HG02610 (cell line): ENCODE results near the gene APLN.

Source experiments
- ATAC-seq: cut with Tn5 transposase; IDR thresholded peaks from one replicate; pipeline ENCODE4 v1.9.1; 2021; ENCODE audit warnings: mild to moderate bottlenecking, moderate library complexity; ENCODE audit not compliant: unreplicated experiment

APLN gene

GRCh38 chrX:129642641-129643040 lies 12.1 kb downstream of the APLN start:
- ATAC-seq = no peak

- no peak for ATAC-seq
These were observed 12.8 kb downstream of the APLN start for GRCh38 chrX:129641941-129642340.

DNA sequence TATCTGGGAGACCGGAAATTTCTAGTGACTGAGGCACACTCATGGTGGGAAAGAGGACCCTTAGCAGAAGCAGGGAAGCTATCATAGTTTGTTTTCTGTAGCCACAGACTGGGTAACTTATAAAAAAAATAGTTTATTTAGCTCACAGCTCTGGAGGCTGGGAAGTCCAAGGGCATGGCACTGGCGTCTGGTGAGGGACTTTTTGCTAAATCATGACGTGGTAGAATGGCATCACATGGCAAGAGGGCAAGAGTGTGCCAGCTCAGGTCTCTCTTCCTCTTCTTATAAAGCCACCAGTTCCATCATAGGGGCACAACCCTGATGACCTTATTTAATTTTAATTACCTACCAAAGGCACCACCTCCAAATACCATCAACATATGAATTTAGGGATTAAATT lies 13.3 kb downstream of the APLN start:
- ATAC-seq = no peak

GRCh38 chrX:129640737-129641136 lies 14.0 kb downstream of the APLN start:
- no peak for ATAC-seq

DNA sequence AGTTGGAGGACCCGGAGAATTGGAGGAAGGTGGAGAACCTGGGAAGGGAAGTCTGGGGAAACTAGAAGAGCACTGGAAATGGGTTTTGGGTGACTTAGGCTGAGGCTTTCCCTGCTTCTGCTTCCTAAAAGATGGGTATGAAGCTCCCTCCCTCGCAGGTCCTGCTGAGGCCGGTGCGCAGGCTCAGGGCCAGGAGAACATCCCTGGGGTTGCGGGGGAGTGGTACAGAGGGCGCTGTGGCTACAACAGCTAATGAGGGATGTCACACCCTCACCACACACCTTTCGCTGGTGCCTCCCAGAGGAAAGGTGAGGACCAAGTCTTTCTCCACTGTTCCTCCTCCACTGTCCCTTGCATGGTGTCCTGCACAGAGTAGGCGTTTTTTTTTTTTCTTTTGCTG lies 15.8 kb downstream of the APLN start:
- no peak for ATAC-seq

DNA sequence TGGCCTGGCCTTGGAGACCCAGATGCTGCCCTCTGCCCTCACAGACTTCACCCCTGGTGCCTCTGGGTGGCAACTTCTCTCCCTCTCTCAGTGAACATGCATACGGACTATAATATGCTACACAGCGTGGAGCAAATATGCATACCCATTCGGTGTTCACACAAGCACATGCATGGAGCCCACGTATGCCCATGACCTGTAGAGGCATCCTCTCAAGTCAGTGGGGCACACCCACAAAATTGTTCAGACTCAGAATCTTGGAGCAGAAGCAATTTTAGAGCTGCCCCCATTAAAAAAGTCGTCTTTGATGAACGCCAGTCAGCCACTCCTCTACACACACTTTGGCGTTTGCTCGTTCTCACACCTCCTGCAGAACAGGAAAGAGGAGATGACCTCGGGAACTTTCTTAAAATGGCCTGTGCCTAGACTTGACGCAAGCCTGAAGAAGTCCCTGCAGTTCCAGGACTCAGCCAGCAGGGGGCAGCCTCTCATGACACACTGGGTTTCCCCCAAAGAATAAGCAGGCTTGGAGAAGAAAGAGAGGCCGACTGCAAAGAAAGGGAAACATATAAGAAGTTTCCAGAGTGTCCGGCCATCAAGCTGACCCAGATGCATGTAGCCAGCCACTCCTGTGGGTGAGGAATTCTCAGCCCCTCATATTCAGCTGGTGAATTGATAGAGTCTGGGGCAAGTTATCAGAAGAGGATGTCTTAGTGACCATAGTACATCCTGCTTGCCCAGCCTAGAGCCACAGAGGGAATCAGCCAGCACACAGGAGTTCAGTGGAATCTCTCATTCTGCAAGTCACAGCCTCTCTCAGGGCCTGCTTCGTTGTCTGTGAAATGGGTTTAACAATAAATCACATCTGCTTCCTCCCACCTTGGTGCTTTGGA lies 17.3 kb downstream of the APLN start:
- ATAC-seq = peak; percentile 49

DNA sequence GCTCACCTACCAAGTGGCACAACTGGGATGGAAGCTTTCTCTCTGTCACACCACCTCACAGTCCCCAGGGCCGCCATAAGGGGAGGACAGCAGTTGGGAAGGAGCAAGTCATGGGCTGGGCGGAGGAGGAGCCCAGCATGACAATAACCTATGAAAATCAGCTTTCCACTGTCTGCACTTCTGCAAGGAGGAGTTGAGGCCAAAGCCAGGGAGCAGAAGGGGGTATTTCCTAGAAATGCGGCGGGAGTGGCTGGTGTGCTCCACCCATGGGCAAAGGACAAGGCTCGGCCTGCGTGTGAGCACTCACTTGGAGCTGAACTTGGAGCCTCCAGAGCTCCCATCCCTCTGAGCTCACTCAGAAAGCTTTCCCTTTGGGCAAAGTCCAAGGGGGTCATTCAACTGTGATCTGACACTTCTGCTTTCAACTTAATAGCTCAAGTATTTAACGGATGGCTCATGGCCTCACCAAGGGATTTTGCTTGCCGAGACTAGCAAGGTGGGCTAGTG lies 18.5 kb downstream of the APLN start:
- no peak for ATAC-seq

- no peak for ATAC-seq
These were observed 20.2 kb downstream of the APLN start for GRCh38 chrX:129634541-129634940.

GRCh38 chrX:129632443-129632842 lies 22.3 kb downstream of the APLN start:
- ATAC-seq = no peak

DNA sequence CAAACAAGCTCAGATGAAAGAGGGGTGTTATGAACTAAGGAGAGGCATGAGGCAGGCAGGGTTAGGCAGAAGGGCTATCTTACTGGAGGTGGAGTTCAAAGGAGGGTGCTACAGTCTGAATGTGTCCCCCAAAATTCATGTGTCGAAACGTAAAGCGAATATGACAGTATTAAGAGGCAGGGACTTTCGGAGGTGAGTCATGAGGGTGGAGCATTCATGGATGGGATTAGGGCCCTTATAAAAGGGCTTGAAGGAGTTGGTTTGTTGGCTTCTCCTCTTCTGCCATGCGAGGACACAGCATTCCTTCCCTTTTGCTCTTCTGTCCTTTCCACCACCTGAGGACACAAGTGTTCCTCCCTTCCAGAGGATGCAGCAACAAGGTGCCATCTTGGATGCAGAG lies 22.9 kb downstream of the APLN start:
- no peak for ATAC-seq

DNA sequence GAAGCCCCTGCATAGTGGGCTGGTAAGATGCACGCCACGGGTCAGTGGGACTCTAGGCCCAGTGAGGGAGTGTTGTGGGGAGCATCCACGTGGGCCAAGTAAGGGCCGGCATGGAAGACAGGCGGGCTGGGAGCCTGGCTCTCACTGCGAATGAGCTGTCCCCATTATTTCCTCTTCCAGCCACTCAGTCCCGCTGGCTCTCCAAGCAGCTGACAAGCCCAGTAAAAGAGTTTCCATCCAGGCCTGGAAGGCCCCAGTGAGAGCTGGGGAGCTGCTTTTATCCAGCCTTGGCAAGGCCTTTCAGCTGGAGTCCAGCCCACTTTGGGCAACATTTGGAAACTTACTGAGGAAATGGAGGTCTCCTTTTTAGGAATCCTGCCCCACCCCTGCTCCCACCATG lies 24.9 kb downstream of the APLN start:
- no peak for ATAC-seq

- ATAC-seq = no peak
These were observed 28.7 kb downstream of the APLN start for GRCh38 chrX:129626026-129626425.

- no peak for ATAC-seq
These were observed 31.9 kb downstream of the APLN start for GRCh38 chrX:129622757-129623301.

GRCh38 chrX:129618997-129619396 lies 35.8 kb downstream of the APLN start:
- no peak for ATAC-seq

DNA sequence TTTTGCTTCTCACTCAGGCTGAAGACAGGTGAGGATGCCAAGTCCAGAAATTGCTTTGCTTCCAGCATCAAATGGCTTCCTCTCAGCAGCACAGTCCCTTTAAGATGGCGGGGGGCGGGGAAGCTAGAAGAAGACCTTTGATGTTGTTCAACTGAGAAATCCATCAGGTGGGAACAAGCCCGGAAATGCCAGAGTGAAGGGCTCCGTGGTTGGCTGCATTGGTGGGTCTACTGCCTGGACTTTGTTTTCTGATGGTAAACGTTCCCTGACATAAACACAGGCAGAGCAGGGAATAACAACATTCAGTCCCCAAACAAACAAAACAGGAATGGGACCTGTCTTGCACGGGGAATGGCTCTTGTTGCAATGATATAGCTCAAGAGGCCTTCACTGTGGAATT lies 37.3 kb downstream of the APLN start:
- no peak for ATAC-seq

- ATAC-seq = no peak
These were observed 40.1 kb downstream of the APLN start for GRCh38 chrX:129614481-129615255.

DNA sequence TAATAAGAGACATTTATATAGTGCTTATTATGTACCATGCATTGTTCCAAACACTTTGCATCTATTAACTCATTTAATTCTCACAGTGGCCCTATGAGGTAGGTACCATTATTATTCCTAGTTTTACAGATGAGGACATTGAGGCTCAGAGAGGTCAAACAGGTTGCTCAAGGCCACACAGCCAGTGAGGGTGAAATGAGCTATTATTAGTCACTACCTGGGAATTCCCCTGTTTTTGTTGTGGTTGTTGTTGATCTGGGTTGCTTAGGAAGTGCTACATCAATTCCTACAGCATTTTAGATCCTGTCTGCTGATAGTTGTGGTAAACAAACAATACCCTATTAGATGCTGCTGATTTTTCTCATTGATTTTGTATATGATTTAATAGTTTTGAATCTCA lies 41.2 kb downstream of the APLN start:
- peak; percentile 57 for ATAC-seq

- ATAC-seq = no peak
These were observed 42.4 kb downstream of the APLN start for GRCh38 chrX:129612396-129612795.

DNA sequence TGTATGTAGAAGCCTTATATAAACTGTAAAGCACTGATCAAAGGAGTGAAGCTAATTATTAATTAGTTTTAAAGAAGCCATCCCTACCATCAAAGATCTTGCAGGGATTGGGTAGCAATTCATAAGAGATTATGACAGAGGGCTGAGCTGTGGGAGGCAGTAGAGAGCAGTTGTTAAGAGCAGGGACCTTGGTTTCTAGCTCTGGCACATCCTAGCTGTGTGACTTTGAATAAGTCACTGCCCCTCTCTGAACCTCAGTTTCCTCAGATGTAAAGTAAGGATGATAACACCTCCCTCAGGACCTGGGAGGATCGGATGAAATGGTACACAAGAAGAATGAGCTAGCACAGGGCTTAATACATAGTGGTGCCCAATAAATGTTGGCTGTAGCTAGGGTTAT lies 45.4 kb downstream of the APLN start:
- ATAC-seq = no peak

- ATAC-seq = no peak
These were observed 46.3 kb downstream of the APLN start for GRCh38 chrX:129608496-129608895.

GRCh38 chrX:129606918-129607317 lies 47.8 kb downstream of the APLN start:
- ATAC-seq = no peak

GRCh38 chrX:129600981-129601424 lies 53.8 kb downstream of the APLN start:
- ATAC-seq = no peak
